Activated CD8-positive, alpha-beta memory T cell treated with anti-CD3 and anti-CD28 coated beads, Interleukin-2, amount 50 U/mL, for 4 hours (primary cell): ENCODE data around the gene AKTIP.
"Not testable (repeated sequence)": the region's sequence is repeated elsewhere in the genome, so short reads cannot be mapped to it uniquely, and the experiment has no call there.

Experiments used
- DNase-seq: peaks from one replicate; pipeline ENCODE4 v3.0.0-alpha.2; 2020

The AKTIP gene

DNA sequence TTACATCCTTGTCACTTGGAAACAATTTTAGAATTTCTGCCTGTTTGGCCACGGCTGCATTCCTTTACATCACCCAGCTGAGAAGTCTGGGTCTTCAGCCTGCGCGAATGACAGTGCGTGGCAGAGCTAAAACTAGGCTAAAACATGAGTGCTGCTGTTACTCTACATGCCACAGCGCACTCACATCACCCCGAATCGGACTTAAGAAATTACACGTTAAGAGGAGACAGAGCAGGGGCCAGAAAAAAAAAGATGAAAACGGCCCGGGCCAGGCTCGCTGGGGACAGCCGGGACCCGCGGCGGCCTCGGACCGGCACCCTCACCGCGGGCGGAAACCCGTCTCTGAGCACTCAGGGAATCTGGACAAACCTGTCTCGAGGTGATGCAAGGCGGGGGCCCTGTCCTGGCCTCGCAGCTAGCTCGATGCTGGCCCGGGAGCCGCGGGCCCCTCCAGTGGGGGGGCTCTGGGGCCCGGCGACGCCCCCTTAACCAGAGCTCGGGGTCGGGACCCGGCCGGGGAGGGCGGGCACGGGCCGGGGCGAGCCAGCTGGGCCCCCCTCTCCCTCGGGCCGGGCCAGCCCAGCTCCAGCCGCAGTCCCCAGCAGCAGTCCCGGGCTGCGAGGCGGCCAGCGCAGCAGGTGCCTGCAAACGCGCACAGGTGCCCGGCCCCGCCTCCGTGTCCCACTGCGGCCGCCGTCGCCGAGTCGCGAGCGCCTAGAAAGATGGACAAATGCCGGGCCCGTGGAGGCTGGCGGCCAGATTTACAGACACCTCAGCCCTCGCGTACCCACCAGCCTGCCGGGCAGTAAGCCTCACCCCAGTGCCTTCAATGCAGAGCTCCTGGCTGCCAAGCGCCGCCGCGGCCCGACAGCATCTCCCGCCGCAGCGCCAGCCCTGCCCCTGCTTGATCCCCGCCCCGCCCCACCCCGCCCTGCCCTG lies at the start of gene AKTIP:
Gene AKTIP (minus strand): TSS at position 879 of the 939 bp plus-strand sequence. CDS start 2,950 bp downstream, outside the sequence.
- DNase-seq, result no peak

DNA sequence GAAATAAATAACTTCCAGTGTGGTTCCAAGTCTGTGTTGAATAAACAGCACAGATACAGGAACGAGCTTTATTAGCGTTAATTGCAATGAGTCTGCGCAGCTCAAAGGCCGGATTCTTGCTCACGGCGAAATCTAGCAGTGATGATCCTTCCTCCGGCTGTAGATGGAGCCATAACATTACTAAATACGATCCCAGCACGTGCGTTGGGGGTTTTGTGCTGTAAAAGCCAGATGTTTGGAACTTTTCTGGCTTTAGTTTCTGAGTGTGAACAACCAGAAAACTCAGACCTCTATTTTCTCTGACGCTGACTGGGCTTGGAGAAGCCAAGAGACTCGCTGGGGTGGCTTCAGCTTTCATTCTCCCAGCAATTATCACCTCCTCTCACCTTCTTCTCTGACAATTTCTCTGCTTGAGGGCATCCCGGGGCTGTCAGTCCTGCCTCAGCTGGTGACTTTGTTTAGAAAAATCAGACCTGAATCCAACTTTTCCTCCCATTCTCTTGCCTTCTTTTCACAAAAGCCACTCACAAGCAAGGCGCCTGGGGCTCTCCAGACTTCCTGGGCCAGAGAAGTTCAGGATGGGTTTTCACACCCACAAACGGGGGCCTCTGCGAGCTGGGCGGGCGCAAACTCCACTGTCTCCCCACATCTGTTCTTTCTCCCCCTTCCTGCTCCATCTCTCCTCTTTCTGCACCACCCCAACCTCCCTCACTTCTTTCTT lies 47.1 kb upstream of the AKTIP start:
- peak; percentile 40 for DNase-seq

DNA sequence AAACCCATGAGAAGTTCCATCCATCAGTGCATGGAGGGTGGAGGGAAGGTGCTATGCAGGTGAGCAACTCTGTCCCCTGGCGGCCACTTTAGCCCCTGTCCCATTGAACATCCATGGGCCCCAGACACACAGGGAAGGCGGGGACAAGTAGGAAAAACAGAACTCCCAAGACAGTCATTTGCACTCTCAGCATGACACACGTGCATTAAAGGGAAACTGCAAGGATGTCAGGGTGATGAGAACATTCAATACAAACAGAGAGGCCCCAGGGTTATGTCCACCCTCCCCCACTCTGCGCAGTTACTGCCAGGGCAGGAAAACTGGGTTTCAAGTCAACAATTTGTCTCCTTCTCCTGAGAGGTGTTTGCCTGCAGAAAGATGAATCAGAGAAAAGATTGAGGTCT lies 44.0 kb upstream of the AKTIP start:
- no peak for DNase-seq

DNA sequence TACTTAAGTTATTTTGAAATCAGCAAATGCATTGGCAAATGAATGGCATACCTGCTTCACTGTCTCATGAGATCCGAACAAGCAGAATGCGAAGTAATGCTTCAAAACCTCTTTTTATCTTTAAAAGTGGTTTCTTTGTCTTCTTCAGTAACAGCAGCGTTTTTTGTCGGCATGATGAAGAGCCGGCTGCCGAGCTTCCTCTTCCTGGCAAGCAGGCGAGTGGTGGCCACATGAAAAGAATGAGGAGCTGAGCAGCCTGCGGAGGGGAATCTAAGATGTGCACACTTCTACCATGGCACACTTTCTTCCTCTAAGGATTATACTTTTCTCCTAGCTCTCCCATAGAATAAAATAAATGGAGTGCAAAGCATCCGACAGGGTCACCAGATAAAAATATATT lies 42.4 kb upstream of the AKTIP start:
- DNase-seq, result peak; percentile 36

DNA sequence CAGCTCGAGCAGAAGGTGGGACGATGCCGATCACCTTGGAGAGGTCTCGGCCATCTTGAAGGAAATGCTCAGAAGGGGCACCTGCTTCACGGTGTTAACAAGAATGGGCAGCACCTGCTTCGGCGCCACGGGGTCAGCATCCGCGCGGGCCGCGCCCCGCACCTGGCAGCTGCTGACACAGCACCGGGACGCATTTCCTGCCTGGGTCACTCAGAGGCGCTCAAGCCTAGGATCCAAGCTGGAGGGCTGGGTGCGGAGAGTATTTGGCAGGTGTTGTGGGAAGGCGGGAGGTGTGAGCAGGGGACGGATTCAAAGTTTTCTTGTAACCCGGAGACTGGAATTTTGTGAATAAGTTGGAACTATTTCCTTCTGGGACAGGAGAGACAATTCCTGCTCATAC lies 39.3 kb upstream of the AKTIP start:
- no peak for DNase-seq

GRCh38 chr16:53541326-53541725 lies 38.3 kb upstream of the AKTIP start:
- no peak for DNase-seq

GRCh38 chr16:53539759-53540718 lies 37.0 kb upstream of the AKTIP start:
- not testable (repeated sequence) for DNase-seq

- DNase-seq, result not testable (repeated sequence)
Observed at GRCh38 chr16:53539346-53539745, 36.3 kb upstream of the AKTIP start.

DNA sequence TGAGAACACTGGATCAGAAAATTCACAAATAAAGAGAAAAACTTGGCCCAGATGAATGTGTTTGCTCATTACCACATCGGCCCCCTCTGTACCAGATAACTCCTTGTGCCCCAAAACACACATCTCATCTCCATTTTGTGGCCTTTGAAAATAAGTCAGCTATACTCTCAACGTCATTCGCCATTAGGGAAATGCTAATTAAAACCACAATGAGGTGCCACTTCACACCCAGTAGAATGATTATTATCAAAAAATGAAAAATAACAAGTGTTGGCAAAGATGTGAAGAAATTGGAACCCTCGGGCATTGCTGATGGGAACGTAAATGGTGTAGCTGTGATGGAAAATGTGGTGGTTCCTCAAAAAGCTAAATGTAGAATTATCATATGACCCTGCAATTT lies 34.6 kb upstream of the AKTIP start:
- DNase-seq, result no peak

GRCh38 chr16:53534206-53534605 lies 31.2 kb upstream of the AKTIP start:
- DNase-seq, result no peak

DNA sequence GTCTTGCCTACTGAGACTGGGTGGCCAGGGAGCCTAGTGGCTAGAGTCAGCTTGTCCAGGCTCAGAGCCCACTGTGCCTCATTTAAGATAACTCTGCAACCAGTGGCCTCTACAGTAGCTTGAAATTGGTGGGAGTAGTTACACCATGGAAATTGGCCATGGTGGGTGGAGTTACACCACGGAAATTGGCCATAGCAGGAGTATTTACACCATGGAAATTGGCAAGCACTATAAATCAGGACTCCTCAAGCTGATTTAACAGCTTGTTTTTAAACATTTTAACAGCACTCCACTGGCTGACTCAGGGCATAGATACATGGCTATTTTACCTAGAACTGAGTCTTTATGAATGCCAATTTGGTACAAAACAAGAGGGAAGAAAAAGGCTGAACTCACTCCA lies 27.7 kb upstream of the AKTIP start:
- no peak for DNase-seq

GRCh38 chr16:53530046-53530445 lies 27.0 kb upstream of the AKTIP start:
- no peak for DNase-seq

DNA sequence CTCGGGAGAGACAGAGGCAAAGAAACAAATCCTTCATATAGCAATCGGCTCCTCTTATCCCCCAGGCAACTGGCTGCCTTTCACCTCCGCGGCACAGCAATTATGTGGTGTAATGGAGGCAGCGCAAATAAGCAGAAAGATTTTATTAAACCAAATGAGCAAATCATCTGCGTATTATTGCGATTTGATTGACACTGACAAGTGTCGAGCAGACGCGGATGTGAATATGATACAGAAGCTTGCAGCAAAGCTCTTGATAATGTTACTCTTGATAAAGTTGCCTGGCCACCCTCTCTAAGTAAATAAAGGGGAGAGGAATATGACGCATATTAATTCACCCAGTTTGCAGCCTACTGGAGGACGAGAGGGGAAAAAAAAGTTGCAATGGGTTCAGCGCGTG lies 26.5 kb upstream of the AKTIP start:
- DNase-seq, result no peak

DNA sequence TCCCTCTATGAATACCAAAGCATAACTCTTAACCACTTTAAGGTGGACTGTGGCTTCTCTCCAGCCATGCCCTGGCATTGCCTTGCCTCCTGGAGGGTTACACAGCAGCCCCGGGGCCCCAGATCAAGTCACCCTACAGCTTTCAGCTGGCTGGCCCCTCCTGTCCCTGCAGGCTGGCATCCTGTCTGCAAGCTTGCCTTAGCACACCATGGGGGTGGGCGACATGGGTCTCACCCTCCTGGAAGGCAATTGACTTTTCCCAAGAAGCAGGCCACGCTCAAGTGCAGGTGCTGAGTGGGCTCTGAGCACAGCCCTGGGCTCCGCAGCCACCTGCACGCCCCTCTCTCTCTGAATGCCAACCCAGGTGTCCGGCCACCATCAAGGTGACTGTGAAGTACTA lies 25.8 kb upstream of the AKTIP start:
- DNase-seq, result no peak

- DNase-seq, result no peak
Observed at GRCh38 chr16:53523971-53524548, 21.1 kb upstream of the AKTIP start.

DNA sequence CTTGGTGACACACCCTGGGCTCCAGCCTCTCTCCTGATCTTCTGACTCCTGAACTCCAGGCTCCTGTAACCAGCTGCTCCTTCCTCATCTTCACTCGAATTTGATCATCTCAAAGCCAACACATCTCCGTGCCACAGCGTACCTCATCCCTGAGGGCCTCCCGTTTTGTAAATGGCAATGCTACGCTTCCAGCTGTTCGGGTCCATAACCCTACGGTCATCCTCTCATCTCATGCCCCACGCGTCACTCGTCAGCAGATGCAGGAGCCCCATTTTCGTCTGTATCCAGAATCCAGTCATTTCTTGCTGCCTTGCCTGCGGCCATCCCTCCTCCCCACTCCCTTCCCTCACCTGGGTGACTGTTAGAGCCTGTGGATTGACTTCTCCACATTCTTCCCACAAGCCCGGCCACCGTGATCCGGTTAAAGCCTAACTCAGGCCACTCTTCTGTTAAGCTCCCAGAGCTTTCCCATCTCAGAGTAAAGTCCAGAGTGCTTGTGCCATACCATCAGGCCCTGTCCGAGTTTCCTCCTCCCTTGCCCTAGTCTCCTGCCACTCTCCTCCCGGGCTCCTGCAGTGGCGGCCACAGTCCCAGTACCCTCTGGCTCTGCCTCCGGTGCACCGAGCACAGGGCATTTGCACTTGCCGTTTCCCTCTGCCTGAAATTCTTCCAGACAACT lies 20.3 kb upstream of the AKTIP start:
- DNase-seq, result no peak

GRCh38 chr16:53519417-53520091 lies 16.5 kb upstream of the AKTIP start:
- no peak for DNase-seq

DNA sequence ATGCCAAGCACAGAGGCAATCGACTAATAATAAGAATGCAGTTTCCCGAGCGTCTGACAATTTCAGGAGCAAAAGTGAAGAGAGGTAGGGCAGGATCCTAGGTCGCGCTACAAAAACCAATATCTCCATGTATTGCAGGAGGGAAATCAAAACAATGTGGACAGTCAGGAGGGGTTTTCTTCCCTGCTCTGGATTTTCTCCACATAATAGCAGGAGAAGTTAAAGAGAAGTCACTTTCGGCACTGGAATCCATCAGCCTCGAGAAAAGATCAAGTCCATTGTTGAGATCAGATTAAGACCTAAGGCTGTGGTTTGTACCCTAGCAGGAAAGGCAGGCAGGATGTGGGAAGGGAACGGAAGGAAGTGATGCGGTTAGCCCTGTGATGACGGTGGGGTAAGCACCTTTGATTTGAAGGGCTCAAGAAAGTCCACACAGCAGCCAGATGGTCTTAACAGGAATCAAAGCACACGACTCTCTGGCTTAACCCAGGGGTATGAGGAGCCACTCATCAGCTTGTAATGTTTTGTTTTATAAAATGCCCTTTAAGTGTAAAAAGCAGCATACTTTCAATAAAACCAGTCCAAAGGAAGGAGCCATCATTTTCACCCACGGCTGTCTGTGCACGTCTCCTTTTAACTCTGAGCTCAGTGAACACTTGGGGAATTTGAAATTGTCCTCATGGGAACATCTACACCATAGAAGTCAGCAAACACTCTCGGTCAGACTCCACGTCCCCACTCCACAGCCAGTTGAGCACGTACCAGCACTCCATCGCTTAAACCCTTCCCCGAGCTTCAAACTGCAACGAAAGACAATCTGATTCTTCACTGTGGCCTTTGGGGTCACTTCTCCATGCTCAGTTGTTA lies 15.8 kb upstream of the AKTIP start:
- peak; percentile 61 for DNase-seq

DNA sequence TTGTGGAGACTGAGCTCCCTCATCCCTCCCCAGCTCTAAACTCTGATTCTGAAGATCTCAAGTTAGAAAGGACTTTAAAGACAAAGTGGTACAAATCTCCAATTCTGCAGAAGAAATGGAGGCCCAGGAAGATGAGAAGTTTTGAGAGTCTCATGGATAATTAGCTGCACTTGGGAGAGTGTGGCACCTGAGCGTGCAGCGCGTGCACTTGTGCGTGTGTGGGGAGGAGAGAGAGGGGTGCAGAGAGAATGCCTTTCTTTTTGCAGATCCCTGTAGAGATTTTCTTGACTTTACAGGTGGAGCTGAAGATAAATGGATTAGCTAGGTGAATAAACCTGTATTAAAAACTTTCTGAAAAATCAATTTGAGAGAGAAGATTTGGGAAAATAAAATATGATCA lies 14.8 kb upstream of the AKTIP start:
- no peak for DNase-seq

GRCh38 chr16:53515811-53516210 lies 12.8 kb upstream of the AKTIP start:
- DNase-seq, result no peak
